ENCODE results near the gene SLC7A6.

Gene SLC7A6

GRCh38 chr16:68343137-68343536 lies 78.8 kb downstream of the SLC7A6 start:
- no peak for TF ChIP-seq CTCF (conservative IDR thresholded peaks at IDR 0.05; ENCODE audit: low read length)
- H3K4me3 ChIP-seq (ENCODE audit: low read length), result no peak overlapping the region
- DNase-seq (ENCODE audit: low read depth), result no peak

- TF ChIP-seq CTCF (conservative IDR thresholded peaks at IDR 0.05; ENCODE audit: low read length), result no peak
- DNase-seq (ENCODE audit: low read depth), result no peak
- no peak overlapping the region for H3K4me3 ChIP-seq (ENCODE audit: low read length)
Observed at GRCh38 chr16:68344252-68344651, 79.9 kb downstream of the SLC7A6 start.

GRCh38 chr16:68345351-68345810 lies 81.1 kb downstream of the SLC7A6 start:
- TF ChIP-seq CTCF (conservative IDR thresholded peaks at IDR 0.05; ENCODE audit: low read length), result no peak
- DNase-seq (ENCODE audit: low read depth), result no peak

GRCh38 chr16:68345958-68346635 lies 81.8 kb downstream of the SLC7A6 start:
- no peak for DNase-seq (ENCODE audit: low read depth)
- TF ChIP-seq CTCF (conservative IDR thresholded peaks at IDR 0.05; ENCODE audit: low read length), result no peak
- no peak overlapping the region for H3K4me3 ChIP-seq (ENCODE audit: low read length)

More at GRCh38 chr16:68345351-68345810, 81.1 kb downstream of the SLC7A6 start:
- no peak overlapping the region for H3K4me3 ChIP-seq (ENCODE audit: low read length)

- DNase-seq (ENCODE audit: low read depth), result no peak
- H3K4me3 ChIP-seq (ENCODE audit: low read length), result no peak overlapping the region
- TF ChIP-seq CTCF (conservative IDR thresholded peaks at IDR 0.05; ENCODE audit: low read length), result no peak
Observed at GRCh38 chr16:68346892-68347480, 82.7 kb downstream of the SLC7A6 start.

- no peak for TF ChIP-seq CTCF (conservative IDR thresholded peaks at IDR 0.05; ENCODE audit: low read length)
- H3K4me3 ChIP-seq (ENCODE audit: low read length), result no peak overlapping the region
- no peak for DNase-seq (ENCODE audit: low read depth)
Observed at GRCh38 chr16:68347605-68348004, 83.3 kb downstream of the SLC7A6 start.
